ENCODE results near the gene POLL.

POLL gene

DNA sequence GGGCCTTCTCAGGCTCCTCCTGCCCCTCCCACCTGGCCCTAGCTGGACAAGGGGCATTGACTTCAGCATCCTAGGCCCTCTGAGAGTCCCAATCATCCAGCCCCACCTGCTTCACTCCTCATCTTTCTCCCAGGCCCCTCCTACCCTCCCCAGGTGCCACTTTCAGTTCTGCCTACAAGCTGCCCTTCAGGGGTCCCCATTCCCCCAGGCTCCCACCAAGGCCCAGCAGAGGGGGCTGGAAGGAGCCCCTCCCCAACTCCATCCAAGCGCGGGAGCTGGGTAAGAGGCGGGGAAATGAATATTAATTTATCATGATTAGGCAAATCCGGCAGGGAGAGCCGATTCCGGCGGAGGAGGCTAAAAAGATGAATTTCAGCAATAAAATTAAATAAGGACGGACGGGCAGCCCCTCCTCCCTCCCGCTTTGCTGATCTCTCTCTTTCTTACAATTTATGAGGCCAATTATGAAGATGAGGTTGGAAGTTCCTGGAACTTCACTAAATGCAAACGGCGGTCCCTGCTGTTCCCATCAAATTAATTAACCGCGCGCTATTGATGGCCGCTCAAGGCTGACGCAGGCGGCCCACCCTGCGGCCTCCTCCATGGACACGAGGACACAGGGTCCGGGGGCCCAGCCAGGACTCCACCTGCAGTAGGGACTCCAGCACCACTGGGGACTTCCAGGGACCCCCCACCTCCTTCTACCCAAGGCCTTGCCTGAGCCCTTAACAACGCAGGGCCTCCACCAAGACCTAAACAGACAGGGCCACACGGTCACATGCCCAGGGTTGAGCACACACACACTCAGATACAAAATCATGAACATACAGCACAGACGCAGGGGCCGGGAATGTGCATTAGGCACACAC, 13.9 kb downstream of the POLL start:
- no peak for DNase-seq (ENCODE audit: low read depth)

DNA sequence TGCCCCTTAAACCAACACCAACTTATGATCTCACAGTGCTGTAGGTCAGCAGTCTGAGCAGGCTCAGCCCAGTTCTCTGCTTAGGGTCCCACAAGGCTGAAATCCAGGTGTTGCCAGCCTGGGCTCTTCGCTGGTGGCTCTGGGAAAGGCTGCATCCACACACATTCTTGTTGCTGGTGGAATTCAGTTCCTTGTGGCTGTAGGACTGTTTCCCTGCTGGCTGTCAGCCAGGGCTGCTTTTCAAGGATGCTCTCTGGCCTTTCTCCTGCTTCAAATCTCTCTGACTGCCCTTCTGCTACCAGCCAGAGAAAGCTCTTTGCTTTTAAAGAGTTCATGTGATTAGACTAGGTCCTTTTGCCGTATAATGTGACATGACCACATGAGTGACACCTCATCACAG, 15.3 kb downstream of the POLL start:
- no peak for DNase-seq (ENCODE audit: low read depth)

DNA sequence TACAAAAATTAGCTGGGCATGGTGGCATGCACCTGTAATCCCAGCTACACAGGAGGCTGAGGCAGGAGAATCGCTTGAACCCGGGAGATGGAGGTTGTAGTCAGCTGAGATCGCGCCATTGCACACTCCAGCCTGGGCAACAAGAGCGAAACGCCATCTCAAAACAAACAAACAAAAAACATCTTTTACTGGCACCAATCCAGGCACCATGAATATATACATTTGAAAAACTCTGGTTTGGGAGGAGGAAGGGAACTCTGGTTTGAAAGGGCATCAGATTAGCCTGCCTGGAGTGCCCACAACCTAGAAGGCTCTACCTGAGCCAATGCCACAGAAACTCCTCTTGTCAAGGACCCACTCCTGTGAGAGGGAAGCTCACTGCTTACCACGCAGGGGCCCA, 15.9 kb downstream of the POLL start:
- DNase-seq (ENCODE audit: low read depth) = no peak

DNA sequence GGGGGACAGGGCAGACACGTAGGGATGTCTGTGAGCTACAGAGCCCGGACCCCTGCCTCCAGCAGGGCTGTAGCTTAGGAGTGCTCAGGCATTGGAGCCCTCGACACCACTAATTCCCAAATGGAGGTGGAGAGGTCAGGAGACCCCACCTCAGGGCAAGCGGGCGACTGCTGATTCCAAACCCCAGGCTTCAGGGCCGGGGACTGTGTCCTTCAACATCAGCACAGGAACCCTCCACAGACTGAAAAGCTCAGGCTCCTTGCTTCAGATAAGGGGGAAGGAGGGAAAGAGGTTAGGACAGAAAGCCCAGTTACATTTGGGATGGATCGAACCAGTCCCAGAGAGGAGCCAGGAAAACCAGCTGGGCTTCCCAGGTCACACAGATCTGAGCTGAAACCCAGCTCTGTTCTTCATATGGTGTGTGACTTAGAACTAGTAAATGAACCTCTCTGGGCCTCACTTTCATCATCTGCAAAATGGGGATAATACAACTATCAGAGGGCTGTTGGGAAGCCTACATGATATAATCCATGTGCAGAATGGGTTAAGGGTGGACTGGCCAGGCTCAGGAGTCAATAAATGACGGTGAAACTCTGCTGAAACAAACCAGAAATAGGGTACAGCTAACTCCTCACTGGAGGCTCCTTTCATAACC, 16.7 kb downstream of the POLL start:
- DNase-seq (ENCODE audit: low read depth) = no peak

DNA sequence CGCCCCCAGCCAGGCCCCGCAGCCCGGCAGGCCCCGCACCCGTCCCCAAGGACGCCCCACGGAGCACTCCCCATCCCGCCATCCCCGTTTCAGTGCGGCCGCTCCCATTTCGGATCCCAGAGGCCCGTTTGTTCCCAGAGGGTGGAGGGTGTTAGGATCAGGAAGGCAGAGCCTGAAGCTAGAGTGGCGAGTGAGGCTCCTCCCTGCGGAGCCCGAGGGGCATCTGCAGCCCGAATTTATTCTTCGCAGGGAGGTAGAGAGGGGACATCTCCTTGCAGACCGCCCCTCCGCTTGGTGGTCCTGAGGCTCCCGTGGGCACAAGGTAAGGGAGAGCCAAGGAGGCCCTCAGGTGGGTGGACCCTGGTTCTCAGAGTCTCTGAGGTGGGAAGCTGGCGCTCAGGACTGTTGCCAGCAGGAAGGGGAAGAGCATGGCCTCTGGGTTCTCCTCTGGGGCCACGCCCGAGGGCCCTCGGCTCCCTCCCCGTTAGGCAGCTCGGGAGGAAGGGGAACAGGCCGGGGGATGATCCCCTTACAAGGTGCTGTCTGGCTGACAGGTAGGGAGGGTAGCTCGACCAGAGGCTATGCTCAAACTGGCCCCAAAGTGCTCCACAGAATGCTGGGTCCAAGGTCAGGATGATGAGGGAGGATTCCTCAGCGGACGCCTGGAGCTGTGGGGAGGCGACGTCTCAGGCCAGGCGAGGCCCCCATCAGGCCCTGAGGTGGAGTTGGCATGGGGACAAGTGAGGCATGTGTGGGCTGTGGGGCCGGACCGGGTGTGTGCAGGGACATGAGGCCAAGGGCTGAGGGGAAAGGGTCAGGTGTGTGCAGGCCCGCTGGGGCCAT, 17.4 kb downstream of the POLL start:
- no peak for DNase-seq (ENCODE audit: low read depth)

DNA sequence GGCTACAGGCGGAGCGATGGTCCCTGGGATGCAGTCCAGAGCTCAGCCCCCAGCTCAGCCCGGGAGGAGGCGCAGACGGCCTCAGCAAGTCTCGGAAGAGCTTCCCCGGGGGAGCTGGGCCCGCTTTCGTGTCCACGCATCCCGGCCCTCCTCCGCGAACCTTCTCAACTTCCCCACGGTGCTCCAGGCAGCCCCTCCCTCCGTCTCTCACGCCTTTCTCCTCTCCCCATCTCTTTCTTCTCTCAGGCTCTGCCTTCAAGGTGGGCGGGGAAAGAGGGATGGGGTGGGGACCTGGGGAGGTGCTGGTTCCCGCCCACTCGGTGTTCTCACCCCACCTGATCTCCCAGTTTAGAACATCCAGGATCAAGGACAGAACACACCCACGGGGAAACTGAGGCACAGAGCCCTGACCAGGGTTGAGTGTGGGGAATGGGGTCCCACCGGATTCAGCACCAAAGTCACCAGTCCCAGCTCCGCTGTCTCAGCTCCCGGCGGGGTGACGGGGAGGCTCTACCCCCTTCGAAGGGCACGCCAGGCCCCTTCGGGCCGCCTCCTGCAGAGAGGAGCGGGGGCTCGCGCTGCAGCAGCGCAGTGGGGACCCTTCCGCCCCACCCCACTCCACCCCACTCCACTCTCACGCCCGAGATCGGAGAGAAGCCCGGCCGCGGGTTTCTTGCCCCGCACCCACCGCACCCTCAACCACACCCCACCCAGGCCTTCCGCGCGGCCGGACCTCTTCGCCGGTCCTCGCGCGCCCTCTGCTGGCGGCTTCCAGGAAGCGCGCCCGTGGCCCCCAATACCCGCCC, 18.2 kb downstream of the POLL start:
- peak; percentile 73 for DNase-seq (ENCODE audit: low read depth)

DNA sequence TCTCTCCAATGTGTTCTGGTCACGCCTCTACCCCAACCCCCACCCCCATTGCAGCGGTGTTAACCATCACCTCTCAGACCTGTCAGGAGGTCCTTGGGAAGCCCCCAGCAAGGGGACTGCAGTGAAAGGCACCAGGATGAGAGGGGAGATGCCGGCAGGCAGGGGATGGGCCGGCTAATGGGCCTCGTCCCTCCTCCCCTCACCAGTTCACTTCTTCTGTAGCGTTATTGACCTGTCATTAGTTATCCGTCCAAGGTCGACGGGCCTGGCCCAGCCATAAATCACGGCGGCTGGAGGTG, 18.8 kb downstream of the POLL start:
- DNase-seq (ENCODE audit: low read depth) = no peak

DNA sequence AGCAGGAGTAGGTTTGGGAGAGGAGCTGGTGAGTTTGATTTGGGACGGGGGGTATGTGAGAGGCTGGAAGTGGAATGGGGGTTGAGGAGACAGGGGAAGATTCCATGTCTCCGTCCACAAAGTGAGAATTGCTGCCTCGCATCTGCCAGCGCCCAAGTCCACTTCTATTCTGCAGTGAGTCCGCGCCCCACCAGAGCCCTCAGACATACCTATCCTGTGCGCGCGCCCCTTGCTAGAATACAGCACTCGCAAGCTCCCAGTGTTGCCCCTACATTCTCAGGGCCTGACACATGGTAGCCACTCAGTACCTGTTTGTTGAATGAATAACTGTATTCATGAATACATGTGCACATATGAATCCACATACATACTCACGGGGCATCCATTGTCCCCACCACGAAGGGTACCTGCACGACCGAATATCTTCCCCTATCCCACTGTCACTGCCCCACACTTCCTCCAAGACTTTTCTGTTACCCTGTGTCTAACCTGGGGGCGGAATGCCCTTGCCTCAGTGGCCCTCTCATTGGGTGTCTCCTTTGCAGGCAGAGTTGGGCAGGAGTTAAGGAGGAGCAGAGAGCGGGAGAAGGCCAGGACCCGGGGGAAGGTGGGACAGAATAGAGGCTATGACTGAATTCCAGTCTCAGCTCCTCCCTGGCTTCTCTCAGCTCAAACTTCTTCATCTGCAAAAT, 19.9 kb downstream of the POLL start:
- no peak for DNase-seq (ENCODE audit: low read depth)

DNA sequence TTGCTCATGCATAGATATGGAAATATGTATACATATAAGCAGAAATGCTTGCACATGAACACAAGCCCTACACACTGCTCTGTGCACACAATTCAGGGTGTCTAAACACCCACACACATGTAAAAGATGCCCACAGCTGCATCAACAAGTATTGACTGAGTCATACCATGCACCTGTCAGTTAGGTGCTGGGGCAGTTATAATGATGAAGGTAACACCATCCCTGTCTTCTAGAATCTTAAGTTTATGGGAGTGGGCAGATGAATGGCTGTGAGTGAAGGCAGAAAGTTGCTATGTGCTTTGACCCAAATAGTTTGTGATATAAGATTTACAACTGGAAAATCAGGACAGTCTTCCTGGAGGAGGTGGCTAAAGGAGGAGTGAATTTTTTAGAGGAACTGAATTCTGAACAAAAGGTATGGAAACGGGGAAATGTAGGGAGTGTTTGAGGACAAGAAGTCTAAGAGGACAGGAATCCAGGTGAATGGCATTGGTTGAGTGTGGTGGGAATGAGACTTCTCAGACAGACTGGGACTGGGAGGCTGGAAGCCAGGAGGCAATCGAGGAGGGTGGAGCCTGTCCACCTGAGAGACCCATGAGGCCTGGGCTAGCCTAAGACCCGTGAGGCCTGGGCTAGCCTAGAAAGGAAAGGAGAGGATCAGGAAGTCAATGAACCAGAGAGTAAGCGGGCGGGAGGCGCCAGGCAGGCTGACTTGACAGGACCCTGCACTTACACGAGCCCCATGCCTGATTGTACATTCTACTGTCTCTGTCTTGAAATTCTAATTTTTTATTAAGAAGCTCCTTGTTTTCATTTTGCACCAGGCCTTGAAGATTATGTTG, 20.7 kb downstream of the POLL start:
- DNase-seq (ENCODE audit: low read depth) = no peak

DNA sequence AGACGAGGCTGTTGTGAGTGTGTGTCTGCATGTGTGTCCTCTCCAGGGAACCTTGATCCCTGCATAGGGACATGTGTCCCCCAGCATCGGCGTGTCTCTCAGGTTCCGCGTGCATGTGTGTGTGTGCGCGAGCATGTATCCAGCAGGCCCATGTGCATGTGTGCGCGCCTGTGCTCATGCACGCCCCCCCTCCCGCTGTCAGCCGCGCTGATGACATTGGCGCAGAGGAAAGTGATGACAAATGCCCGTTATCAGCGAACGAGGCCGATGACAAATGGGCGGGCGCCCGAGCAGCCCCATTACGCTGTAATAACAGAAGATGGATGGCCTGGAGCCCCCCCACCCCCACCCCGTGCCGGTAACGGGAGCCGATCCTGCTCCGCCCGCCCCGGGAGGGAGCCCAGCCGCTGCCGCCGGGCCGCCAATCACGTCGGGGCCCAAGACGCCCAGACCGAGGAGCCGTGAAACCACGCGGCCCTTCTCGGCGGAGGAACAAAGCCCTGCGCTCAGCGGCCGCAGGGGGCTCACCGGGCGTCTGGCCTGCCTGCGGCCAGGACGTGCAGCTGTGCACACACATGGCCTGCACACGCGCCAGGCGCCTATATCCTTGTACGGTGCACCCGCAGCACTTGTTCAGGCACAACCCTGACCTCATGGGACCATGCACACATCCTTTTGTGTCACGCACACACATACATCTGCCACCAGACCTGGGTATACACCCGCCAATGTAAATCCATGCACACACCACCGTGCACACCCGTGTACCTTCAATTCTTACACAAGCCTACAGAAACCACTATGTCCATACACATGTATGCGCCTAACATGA, 21.5 kb downstream of the POLL start:
- no peak for DNase-seq (ENCODE audit: low read depth)

DNA sequence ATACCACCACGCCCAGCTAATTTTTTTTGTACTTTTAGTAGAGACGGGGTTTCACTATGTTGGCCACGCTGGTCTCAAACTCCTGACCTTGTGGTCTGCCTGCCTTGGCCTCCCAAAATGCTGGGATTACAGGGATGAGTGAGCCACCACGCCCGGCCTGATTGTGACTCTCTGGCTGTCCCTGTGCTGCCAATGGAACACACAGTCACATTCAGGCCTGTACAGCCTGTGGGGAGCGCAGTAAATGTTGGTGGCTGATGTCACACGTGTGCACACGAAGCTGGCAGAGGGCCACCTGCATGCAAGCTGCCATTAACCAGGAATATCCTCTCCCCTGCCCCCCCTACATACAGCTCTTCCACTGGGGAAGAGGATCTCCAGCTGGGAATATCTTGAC, 22.1 kb downstream of the POLL start:
- DNase-seq (ENCODE audit: low read depth) = no peak

DNA sequence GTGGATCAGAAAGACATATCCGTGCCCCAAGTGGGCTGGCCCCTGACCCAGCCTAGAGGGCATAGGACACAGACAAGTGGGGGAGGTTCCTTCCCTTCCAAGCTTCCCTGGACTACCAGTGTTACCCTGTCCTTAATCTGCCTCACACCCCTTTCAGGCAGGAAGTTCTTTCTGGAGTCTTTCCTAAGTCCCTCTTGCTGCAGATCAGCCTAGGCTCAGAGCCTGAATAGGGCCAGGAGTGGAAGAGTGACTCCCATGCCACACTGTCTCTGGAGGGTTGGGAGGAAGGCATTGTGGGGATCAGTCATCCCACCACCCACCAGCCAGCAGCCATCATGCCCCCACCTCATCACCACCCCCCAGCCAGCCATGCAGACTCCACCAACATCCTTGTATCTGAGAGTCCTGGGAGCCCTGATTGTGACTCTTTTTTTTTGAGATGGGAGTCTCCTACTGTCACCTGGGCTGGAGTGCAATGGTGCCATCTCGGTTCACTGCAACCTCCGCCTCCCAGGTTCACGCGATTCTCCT, 22.6 kb downstream of the POLL start:
- no peak for DNase-seq (ENCODE audit: low read depth)

DNA sequence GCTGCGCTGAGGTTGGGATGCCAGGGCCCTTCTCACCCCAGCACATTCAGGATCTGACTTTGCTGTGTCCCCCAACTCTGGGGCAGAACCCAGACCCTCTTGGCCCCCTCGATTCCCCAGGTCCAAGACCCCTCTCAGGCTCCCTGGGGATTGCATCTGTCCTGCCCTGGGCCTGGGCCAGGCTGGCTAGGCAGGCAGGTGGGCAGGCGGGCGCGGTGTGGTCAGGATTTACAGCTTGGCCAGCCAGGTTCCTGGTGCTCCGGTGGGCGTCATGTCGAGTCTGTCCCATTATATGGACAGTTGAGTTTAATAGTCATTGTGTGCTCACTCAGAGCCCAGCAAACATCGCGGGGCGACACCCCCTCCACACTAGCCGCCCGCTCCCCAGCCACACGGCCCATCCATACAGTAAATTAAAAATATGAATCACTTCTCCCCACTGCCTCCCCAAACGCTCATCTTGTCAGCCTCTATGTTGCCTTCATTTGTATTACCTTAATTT, 23.5 kb downstream of the POLL start:
- DNase-seq (ENCODE audit: low read depth) = no peak

DNA sequence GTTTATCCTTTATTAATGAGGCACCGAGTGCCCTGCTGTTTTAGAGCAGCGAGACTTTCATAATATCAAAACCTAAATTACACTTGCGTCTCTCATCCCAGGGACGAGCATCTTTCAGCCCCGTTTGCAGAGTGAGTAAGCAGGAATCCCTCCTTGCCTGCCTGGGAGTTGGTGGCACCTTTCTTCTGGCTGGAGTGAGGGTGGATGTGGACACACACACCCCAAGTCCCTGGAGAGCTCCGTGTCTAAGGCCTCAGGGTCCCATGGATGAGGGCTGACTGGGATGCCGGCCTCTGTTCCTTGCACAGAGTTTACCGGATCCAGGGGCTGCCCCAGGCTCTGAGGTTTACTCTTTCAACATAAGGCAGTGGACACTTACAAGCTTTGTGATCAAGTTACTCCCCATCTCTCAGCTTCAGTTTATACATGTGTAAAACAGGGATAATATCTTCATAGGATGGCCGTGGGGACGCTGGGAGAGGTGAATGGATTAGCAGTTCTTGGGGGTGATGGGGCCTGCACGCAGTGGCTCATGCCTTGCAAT, 24.5 kb downstream of the POLL start:
- DNase-seq (ENCODE audit: low read depth) = no peak

DNA sequence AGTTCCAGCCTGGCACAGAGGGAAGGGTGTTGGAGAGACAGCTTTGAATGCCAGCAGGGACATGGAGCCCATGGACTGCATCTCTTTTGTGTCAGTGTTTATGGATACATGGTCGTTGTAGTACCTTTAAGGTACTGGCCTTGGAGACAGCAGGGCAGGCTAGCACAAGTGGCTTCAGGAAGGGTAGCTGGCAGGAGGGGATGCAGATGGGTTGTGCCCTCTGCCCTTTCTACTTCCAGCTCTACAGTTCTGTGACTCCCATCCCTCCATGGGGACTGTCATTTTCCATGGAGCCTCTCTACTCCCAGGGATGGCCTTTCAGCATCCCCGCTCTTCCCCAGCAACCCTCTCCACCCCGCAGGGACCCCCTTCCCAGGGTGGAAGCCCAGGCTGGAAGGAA, 25.1 kb downstream of the POLL start:
- no peak for DNase-seq (ENCODE audit: low read depth)

DNA sequence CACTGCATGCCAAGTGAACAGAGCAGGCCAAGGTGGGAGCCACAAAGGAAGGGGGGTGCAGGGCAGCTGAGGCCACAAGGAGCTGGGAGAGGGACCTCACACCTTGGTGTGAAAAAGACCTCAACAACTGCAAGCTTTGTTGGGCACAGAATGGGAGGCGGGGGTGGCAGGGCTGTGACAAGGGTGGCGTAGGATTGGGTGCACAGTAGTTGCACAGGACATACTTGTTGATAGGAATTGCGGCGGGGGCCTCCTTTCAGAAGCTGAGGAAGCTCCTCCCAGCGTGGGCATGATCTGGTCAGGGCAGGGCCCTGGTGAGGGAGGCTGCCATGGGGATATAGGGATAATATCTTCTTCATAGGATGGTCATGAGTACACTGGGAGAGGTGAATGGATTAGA, 25.8 kb downstream of the POLL start:
- DNase-seq (ENCODE audit: low read depth) = no peak

DNA sequence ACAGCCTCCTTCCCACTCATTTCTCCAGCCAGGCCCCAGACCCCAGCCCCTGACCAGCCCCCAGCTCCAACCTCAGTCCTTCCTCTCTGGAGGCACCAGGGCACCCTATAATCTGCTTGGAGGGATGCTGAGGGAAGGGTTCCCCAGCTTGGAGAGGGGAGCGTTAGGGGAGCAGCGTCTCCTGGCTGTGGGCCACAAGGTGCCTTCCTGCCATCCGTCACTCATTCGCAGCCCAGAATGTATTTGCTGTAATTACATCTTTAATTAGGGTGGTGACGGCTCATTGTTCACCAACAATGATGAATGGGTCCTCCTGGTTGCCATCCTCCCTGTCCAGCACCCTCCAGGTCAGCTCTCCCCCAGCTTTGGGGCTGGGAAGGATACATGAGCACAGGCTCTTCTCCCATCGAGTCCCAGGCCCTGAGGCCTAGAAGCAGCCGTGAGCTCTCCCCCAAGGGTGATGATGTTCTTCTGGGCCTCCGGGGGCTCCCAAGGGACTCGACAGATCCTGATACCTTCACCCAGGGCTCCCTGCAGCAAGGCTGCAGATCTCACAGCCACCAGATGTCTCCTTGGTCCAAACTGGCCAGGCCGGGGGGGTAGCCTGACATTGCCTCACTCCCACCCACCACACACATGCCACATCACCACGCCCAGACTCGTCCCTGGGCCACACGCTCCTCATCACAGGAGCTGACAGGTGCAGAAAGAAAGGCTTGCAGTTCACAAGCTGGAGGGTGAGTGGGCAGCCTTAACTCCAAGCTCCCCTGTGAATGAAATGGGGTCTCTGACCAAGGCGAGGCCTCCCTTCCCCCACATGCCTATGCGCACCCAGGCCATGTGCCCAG, 26.8 kb downstream of the POLL start:
- no peak for DNase-seq (ENCODE audit: low read depth)

Measured in activated T-helper 9 cell treated with anti-CD3 and anti-CD28 coated beads, Interleukin-2, amount 50 U/mL, for 16 hours (primary cell).